Activated naive CD4-positive, alpha-beta T cell treated with anti-CD3 and anti-CD28 coated beads, Interleukin-2, amount 50 U/mL, for 24 hours (primary cell): ENCODE measurements around the gene MEIKIN.
"Not testable (repeated sequence)": the region's sequence is repeated elsewhere in the genome, so short reads cannot be mapped to it uniquely, and the experiment has no call there.

Experiments used
- H3K27ac Mint-ChIP-seq: one replicate; pipeline ENCODE4 v1.8.0; 2021; ENCODE audit warnings: mild to moderate bottlenecking, mixed read lengths
- H3K27me3 Mint-ChIP-seq: one replicate; pipeline ENCODE4 v1.8.0; 2021; ENCODE audit warnings: mixed read lengths
- H3K36me3 Mint-ChIP-seq: one replicate; pipeline ENCODE4 v1.8.0; 2021; ENCODE audit warnings: mixed read lengths
- H3K4me1 Mint-ChIP-seq: one replicate; pipeline ENCODE4 v1.8.0; 2021; ENCODE audit warnings: mixed read lengths
- H3K4me3 Mint-ChIP-seq: one replicate; pipeline ENCODE4 v1.8.0; 2021; ENCODE audit warnings: mild to moderate bottlenecking, mixed read lengths
- H3K9me3 Mint-ChIP-seq: one replicate; pipeline ENCODE4 v1.8.0; 2021; ENCODE audit warnings: mixed read lengths

Gene MEIKIN

DNA sequence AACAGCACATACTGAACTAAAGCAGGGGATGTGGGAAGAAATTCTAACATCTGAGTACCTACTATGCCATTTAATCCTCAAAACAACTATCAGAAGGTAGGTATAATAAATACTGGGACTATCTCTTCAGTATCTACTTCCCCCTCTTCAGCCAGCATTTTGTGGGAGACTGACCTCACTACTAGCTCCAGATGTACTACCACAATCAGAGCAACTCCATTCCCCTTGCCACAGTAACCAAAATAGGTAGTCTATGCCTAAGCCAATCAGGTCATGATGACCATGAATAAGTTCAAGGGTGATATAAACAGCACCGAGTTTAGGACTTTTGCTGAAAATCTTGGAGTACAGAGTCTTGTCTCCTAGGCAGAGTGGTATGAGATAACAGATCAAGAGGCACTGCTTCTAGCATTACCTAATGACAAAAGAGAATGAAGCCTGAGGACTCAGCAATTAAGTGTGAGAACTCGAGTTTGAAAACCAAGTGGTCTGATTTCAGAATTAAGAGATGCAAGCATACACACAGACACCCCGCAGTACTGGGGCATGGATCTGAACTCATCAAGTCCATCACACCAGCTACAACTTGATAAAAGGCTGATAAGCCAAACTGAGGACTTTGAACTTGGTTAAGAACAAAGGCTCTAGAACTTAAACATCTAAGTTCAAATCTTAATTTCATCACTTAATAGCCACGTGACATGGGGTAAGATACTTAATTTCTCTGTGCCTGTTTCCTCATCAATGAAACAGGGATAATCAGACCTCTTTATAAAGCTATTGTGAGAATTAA is 158.4 kb downstream of the MEIKIN start:
- no peak overlapping the region for H3K27ac Mint-ChIP-seq
- H3K36me3 Mint-ChIP-seq: peaks cover 9% of the 10 kb centered on the region
- H3K9me3 Mint-ChIP-seq: no peaks in the 10 kb centered on the region
- H3K4me1 Mint-ChIP-seq: peaks cover 64% of the 10 kb centered on the region
- no peak overlapping the region for H3K4me3 Mint-ChIP-seq
- no peaks in the 10 kb centered on the region for H3K27me3 Mint-ChIP-seq

- Mint-ChIP-seq H3K36me3 (peaks cover 12% of the 10 kb centered on the region), H3K9me3 (no peaks in the 10 kb centered on the region), H3K4me3 (no peak overlapping the region), H3K27me3 (no peaks in the 10 kb centered on the region), H3K4me1 (peaks cover 66% of the 10 kb centered on the region), H3K27ac (no peak overlapping the region)
Observed at GRCh38 chr5:131786036-131786435, 159.4 kb downstream of the MEIKIN start.

DNA sequence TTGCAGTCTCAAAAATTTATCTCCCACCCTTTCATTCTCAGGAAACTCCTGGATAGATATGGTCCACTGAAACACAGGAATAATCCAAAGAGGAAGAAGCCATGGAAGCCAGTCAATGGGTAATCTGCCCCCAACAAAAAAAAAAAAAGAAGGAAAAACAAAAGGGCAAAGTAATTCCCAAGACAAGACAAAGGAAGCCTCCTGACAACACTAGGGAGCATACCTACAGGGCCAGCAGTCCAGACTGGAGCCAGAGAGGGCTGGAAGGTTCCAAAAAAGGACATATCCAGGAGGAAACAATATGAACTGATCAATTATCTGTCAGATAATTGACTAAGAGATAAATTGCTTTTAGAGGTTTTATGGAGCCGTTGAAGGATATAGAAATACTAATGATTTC is 161.6 kb downstream of the MEIKIN start:
- Mint-ChIP-seq H3K27ac (no peak overlapping the region), H3K4me3 (no peak overlapping the region), H3K27me3 (no peaks in the 10 kb centered on the region), H3K9me3 (no peaks in the 10 kb centered on the region), H3K4me1 (peaks cover 56% of the 10 kb centered on the region), H3K36me3 (peaks cover 12% of the 10 kb centered on the region)

DNA sequence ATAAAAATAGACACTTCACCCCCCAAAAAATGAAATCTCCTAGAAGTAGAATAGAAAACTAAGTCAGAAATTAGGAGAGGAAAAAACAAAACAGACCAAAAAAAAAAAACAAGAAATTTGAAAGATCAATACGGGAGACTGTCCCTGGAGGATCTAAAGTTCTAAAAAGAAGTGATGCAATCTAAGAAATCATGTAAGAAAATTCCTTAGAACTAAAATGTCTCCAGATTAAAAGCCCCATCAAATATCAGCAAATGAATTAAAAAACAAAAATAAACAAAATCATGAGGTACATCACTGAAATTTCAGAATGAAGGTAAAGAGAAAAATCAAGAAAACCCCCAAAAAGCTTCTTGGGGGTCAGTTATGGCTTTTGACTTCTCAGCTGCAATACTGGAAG is 162.1 kb downstream of the MEIKIN start:
- Mint-ChIP-seq H3K36me3 (peaks cover 12% of the 10 kb centered on the region), H3K27me3 (no peaks in the 10 kb centered on the region), H3K4me1 (peaks cover 53% of the 10 kb centered on the region), H3K27ac (no peak overlapping the region), H3K4me3 (no peak overlapping the region), H3K9me3 (no peaks in the 10 kb centered on the region)

GRCh38 chr5:131782717-131783116 is 162.7 kb downstream of the MEIKIN start:
- H3K4me1 Mint-ChIP-seq: peaks cover 54% of the 10 kb centered on the region
- H3K27ac Mint-ChIP-seq: no peak overlapping the region
- H3K4me3 Mint-ChIP-seq: no peak overlapping the region

GRCh38 chr5:131778141-131778540 is 167.3 kb downstream of the MEIKIN start:
- Mint-ChIP-seq H3K36me3 (peaks cover 16% of the 10 kb centered on the region), H3K4me1 (peaks cover 45% of the 10 kb centered on the region)
- H3K9me3 Mint-ChIP-seq, H3K4me3 Mint-ChIP-seq, H3K27ac Mint-ChIP-seq, H3K27me3 Mint-ChIP-seq: not testable (repeated sequence)

More at GRCh38 chr5:131782717-131783116, 162.7 kb downstream of the MEIKIN start:
- peaks cover 15% of the 10 kb centered on the region for H3K36me3 Mint-ChIP-seq
- no peaks in the 10 kb centered on the region for H3K27me3 Mint-ChIP-seq
- no peaks in the 10 kb centered on the region for H3K9me3 Mint-ChIP-seq

DNA sequence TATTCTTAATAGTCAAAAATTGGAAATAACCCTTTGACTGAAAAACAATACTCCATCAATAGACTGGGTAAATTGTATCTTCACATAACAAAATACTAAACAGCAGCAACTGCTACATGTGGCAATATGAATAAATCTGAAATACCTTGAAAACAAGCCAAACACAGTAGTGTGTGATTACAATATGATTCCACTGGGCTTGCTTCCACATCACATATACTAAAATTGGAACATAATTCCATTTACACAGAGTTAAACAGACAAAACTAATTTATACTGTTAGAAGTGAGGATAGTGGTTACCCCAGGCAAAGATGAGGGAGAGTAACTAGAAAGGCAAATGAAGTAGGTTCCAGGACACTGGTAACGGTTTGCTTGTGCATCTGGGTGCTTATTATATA is 169.0 kb downstream of the MEIKIN start:
- Mint-ChIP-seq H3K27ac (no peak overlapping the region), H3K4me1 (peaks cover 31% of the 10 kb centered on the region), H3K4me3 (no peak overlapping the region), H3K36me3 (peaks cover 12% of the 10 kb centered on the region), H3K9me3 (no peaks in the 10 kb centered on the region), H3K27me3 (no peaks in the 10 kb centered on the region)

DNA sequence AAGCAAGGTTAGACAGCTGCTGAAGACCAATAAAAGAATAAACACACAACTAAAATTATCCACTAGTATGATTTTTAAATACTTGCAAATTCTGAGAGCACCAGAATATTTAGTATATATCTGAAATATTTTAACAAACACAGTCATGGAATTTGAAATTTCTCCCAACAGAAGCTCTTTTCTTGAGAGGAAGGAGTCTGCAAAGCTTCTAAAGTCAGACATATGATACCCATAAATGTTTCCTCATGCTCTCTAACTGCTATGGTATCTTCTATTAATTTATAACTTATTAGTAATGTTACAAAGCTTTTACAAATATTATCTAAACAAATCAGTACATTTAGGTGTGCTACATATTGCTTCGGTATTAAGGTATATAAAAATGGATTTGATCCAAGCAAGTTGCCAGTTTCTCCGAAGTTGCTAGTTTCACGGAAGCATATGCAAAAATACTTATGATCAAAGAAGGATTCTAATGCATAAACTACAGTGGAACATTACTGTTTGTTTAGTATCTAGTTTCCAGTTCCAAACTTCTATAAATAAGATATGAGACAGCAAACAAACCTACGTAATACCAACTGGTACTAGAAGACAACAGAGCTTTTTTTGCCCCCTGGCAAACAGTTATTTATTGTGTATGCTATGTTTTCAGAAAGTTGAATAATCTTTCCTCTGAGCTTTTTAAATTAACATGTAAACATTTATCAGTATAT is 170.7 kb downstream of the MEIKIN start:
- Mint-ChIP-seq H3K4me3 (no peak overlapping the region), H3K4me1 (peaks cover 22% of the 10 kb centered on the region), H3K27me3 (no peaks in the 10 kb centered on the region), H3K36me3 (peaks cover 6% of the 10 kb centered on the region), H3K27ac (no peak overlapping the region), H3K9me3 (no peaks in the 10 kb centered on the region)

- H3K4me3 Mint-ChIP-seq: no peak overlapping the region
- H3K36me3 Mint-ChIP-seq: peaks cover 6% of the 10 kb centered on the region
- no peaks in the 10 kb centered on the region for H3K9me3 Mint-ChIP-seq
- H3K4me1 Mint-ChIP-seq: peaks cover 22% of the 10 kb centered on the region
- no peak overlapping the region for H3K27ac Mint-ChIP-seq
- H3K27me3 Mint-ChIP-seq: no peaks in the 10 kb centered on the region
Observed at GRCh38 chr5:131773805-131774204, 171.7 kb downstream of the MEIKIN start.

GRCh38 chr5:131771692-131772091 is 173.8 kb downstream of the MEIKIN start:
- Mint-ChIP-seq H3K36me3 (peaks cover 5% of the 10 kb centered on the region), H3K9me3 (no peaks in the 10 kb centered on the region), H3K4me1 (peaks cover 15% of the 10 kb centered on the region), H3K4me3 (no peak overlapping the region), H3K27ac (no peak overlapping the region), H3K27me3 (no peaks in the 10 kb centered on the region)

- H3K36me3 Mint-ChIP-seq: peaks cover 12% of the 10 kb centered on the region
- H3K4me3 Mint-ChIP-seq: no peak overlapping the region
- no peak overlapping the region for H3K27ac Mint-ChIP-seq
- no peaks in the 10 kb centered on the region for H3K9me3 Mint-ChIP-seq
- no peaks in the 10 kb centered on the region for H3K27me3 Mint-ChIP-seq
- peaks cover 15% of the 10 kb centered on the region for H3K4me1 Mint-ChIP-seq
Observed at GRCh38 chr5:131769961-131770360, 175.5 kb downstream of the MEIKIN start.

- Mint-ChIP-seq H3K4me3 (no peak overlapping the region), H3K9me3 (no peaks in the 10 kb centered on the region), H3K27me3 (no peaks in the 10 kb centered on the region), H3K36me3 (peaks cover 18% of the 10 kb centered on the region), H3K27ac (no peak overlapping the region), H3K4me1 (peaks cover 15% of the 10 kb centered on the region)
Observed at GRCh38 chr5:131769336-131769735, 176.1 kb downstream of the MEIKIN start.

DNA sequence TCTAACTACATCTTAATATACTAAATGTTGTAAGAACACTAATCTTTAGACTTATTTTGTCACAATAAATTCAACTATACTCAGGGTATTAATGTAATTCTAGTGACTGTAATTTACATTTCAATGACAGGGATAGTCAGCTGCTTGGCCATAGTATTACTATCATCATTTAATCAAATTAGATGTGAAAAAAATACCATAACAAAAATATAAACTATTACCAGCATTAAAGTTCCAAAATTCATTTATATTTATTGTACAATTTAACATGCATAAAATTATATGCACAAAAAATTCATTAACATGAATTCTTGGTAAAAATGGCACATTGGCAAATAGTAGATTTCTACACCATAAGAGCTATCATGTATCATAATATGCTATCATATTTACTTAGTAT is 177.6 kb downstream of the MEIKIN start:
- H3K9me3 Mint-ChIP-seq: no peaks in the 10 kb centered on the region

GRCh38 chr5:131766689-131767088 is 178.8 kb downstream of the MEIKIN start:
- H3K27ac Mint-ChIP-seq: no peak overlapping the region
- no peaks in the 10 kb centered on the region for H3K27me3 Mint-ChIP-seq

More for the DNA sequence above, 177.6 kb downstream of the MEIKIN start:
- H3K36me3 Mint-ChIP-seq: peaks cover 22% of the 10 kb centered on the region
- H3K4me1 Mint-ChIP-seq: peaks cover 15% of the 10 kb centered on the region
- H3K27ac Mint-ChIP-seq: no peak overlapping the region
- no peaks in the 10 kb centered on the region for H3K27me3 Mint-ChIP-seq
- no peak overlapping the region for H3K4me3 Mint-ChIP-seq

GRCh38 chr5:131765261-131765660 is 180.2 kb downstream of the MEIKIN start:
- no peak overlapping the region for H3K27ac Mint-ChIP-seq

More at GRCh38 chr5:131766689-131767088, 178.8 kb downstream of the MEIKIN start:
- no peaks in the 10 kb centered on the region for H3K9me3 Mint-ChIP-seq
- peaks cover 27% of the 10 kb centered on the region for H3K4me1 Mint-ChIP-seq
- H3K4me3 Mint-ChIP-seq: no peak overlapping the region
- H3K36me3 Mint-ChIP-seq: peaks cover 27% of the 10 kb centered on the region

GRCh38 chr5:131763968-131764367 is 181.5 kb downstream of the MEIKIN start:
- no peaks in the 10 kb centered on the region for H3K9me3 Mint-ChIP-seq
- no peaks in the 10 kb centered on the region for H3K27me3 Mint-ChIP-seq
- peaks cover 51% of the 10 kb centered on the region for H3K4me1 Mint-ChIP-seq
- no peak overlapping the region for H3K27ac Mint-ChIP-seq
- H3K4me3 Mint-ChIP-seq: no peak overlapping the region
- H3K36me3 Mint-ChIP-seq: peaks cover 32% of the 10 kb centered on the region

More at GRCh38 chr5:131765261-131765660, 180.2 kb downstream of the MEIKIN start:
- H3K27me3 Mint-ChIP-seq: no peaks in the 10 kb centered on the region
- peaks cover 30% of the 10 kb centered on the region for H3K36me3 Mint-ChIP-seq
- H3K9me3 Mint-ChIP-seq: no peaks in the 10 kb centered on the region
- peaks cover 41% of the 10 kb centered on the region for H3K4me1 Mint-ChIP-seq
- H3K4me3 Mint-ChIP-seq: no peak overlapping the region
